H1 (cell line): ENCODE data around the gene UCMA. TPM values are rescaled to one million over a fixed set of nuclear protein-coding genes. Genes with fewer than 3 reads are reported as not detected.

Experiments used
- ASH2L ChIP-seq: fragments of 200-600, 300-600 bp; sonication (generic); IDR thresholded peaks from one replicate; pipeline ENCODE4 v1.7.1; 2017; ENCODE audit warnings: low read length
- BRCA1 ChIP-seq: IDR thresholded peaks from 2 replicates; pipeline ENCODE4 v1.6.1; 2012; ENCODE audit warnings: low read depth, low read length, improper control_type of control experiment
- CREB1 ChIP-seq: IDR thresholded peaks from 2 replicates; pipeline ENCODE4 v1.6.1; 2012; ENCODE audit warnings: inconsistent platforms
- E2F6 ChIP-seq: IDR thresholded peaks from 2 replicates; pipeline ENCODE4 v1.6.1; 2012; ENCODE audit warnings: inconsistent platforms
- EZH2 ChIP-seq: fragments of 200-600 bp; sonication (generic); IDR thresholded peaks from 2 replicates; pipeline ENCODE4 v1.7.1; 2012; ENCODE audit warnings: low read depth, mild to moderate bottlenecking, moderate library complexity, low read length, inconsistent platforms; ENCODE audit not compliant: severe bottlenecking
- GTF2F1 ChIP-seq: IDR thresholded peaks from 2 replicates; pipeline ENCODE4 v1.6.1; 2012; ENCODE audit warnings: low read depth, low read length, improper control_type of control experiment, borderline replicate concordance
- HDAC2 ChIP-seq, 2 experiments: fragments of 300-600 bp in 1 of 2; sonication (generic) in 1 of 2; IDR thresholded peaks; 2 replicates each; pipeline ENCODE4 v1.6.1; 2011 to 2012; ENCODE audit warnings: low read depth in 2 of 2, low read length in 2 of 2, mild to moderate bottlenecking in 2 of 2, moderate library complexity in 2 of 2, borderline replicate concordance in 1 of 2, inconsistent platforms in 1 of 2
- KDM1A ChIP-seq: fragments of 200-600, 300-600 bp; sonication (generic); IDR thresholded peaks from 2 replicates; pipeline ENCODE4 v1.7.1; 2016; ENCODE audit warnings: mild to moderate bottlenecking, low read length, borderline replicate concordance
- RFX5 ChIP-seq: IDR thresholded peaks from 2 replicates; pipeline ENCODE4 v1.6.1; 2011; ENCODE audit warnings: low read depth, low read length, improper control_type of control experiment, borderline replicate concordance
- RXRA ChIP-seq: IDR thresholded peaks from 2 replicates; pipeline ENCODE4 v1.6.1; 2011; ENCODE audit warnings: low read depth, mild to moderate bottlenecking, low read length, moderate library complexity; ENCODE audit not compliant: insufficient read depth
- SAP30 ChIP-seq: fragments of 300-600 bp; sonication (generic); IDR thresholded peaks from 2 replicates; pipeline ENCODE4 v1.7.1; 2012; ENCODE audit warnings: low read length, moderate library complexity, mild to moderate bottlenecking, inconsistent platforms; ENCODE audit not compliant: insufficient read depth, insufficient replicate concordance
- SIX5 ChIP-seq: IDR thresholded peaks from 2 replicates; pipeline ENCODE4 v1.6.1; 2011; ENCODE audit warnings: mild to moderate bottlenecking, low read depth, low read length
- SP1 ChIP-seq: IDR thresholded peaks from 2 replicates; pipeline ENCODE4 v1.6.1; 2011; ENCODE audit warnings: low read depth, low read length
- SP4 ChIP-seq: IDR thresholded peaks from 2 replicates; pipeline ENCODE4 v1.6.1; 2012; ENCODE audit warnings: low read length, inconsistent platforms
- TCF12 ChIP-seq: IDR thresholded peaks from 2 replicates; pipeline ENCODE4 v1.6.1; 2011; ENCODE audit warnings: low read depth, mild to moderate bottlenecking, low read length
- TEAD4 ChIP-seq: IDR thresholded peaks from 2 replicates; pipeline ENCODE4 v1.6.1; 2012; ENCODE audit warnings: low read depth, low read length, inconsistent platforms, mixed read lengths
- YY1 ChIP-seq: IDR thresholded peaks from 2 replicates; pipeline ENCODE4 v1.6.1; 2011; ENCODE audit warnings: low read depth, mild to moderate bottlenecking, low read length
- ZNF274 ChIP-seq: IDR thresholded peaks from 2 replicates; pipeline ENCODE4 v1.7.0; 2012; ENCODE audit warnings: low read length, borderline replicate concordance; ENCODE audit errors: extremely low read depth
- polyA plus RNA-seq, 7 experiments: library from polyadenylated mRNA; depleted of rRNA in 3 of 7; stranded (reverse) in 5 of 7; unstranded in 2 of 7; fragments of >200 nt in 5 of 7; fragments of 200-250 nt in 2 of 7; gene quantifications; 1 replicate in 5 of 7; 2 replicates in 1 of 7; 4 replicates in 1 of 7; pipeline versions ENCODE4 v1.2.1 to v1.2.3, GENCODE V29; 2011 to 2013; ENCODE audit warnings: missing spikeins in 2 of 7, mixed read lengths in 2 of 7
- total RNA-seq: library from RNA; stranded (reverse); fragmentation: NEBNext Ultra II Directional; extraction: Animal tissue kit (Norgen Biotek cat#: 25700); gene quantifications from 2 replicates; pipeline ENCODE4 v1.2.1, GENCODE V29; 2021
- TF ChIP-seq, protein P1 (sequence below), 3 experiments: IDR thresholded peaks; 1 replicate in 2 of 3; 2 replicates in 1 of 3; pipeline versions ENCODE4 v1.5.1 to v1.6.1; 2011; ENCODE audit warnings: low read length in 3 of 3, mild to moderate bottlenecking in 3 of 3, inconsistent platforms in 2 of 3, low read depth in 1 of 3, moderate library complexity in 1 of 3; ENCODE audit not compliant: insufficient read depth in 1 of 3; ENCODE audit errors: control extremely low read depth in 1 of 3

The UCMA gene
- total and polyA plus RNA-seq, 2 of the 8 experiments (the other 6 are each of a cell fraction or from before 2014, with no cell fraction given): 1.2 to 4.6 TPM

GRCh38 chr10:13219685-13220670 is 14.2 kb downstream of the UCMA start (continued):
- no peak for TF ChIP-seq SAP30
- no peak for TF ChIP-seq SIX5
- no peak for TF ChIP-seq SP1
- no peak for TF ChIP-seq GTF2F1
- no peak for TF ChIP-seq KDM1A
- TF ChIP-seq YY1: no peak
- no peak for TF ChIP-seq ZNF274
- TF ChIP-seq CREB1: 0 out of 2 replicates have a peak, but pooled peaks have one; percentile 15
- TF ChIP-seq ASH2L: no peak
- TF ChIP-seq TCF12: no peak
- TF ChIP-seq, protein P1, sequence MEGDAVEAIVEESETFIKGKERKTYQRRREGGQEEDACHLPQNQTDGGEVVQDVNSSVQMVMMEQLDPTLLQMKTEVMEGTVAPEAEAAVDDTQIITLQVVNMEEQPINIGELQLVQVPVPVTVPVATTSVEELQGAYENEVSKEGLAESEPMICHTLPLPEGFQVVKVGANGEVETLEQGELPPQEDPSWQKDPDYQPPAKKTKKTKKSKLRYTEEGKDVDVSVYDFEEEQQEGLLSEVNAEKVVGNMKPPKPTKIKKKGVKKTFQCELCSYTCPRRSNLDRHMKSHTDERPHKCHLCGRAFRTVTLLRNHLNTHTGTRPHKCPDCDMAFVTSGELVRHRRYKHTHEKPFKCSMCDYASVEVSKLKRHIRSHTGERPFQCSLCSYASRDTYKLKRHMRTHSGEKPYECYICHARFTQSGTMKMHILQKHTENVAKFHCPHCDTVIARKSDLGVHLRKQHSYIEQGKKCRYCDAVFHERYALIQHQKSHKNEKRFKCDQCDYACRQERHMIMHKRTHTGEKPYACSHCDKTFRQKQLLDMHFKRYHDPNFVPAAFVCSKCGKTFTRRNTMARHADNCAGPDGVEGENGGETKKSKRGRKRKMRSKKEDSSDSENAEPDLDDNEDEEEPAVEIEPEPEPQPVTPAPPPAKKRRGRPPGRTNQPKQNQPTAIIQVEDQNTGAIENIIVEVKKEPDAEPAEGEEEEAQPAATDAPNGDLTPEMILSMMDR (IDR thresholded peaks at IDR 0.05; ENCODE audit: control extremely low read depth in 1 of 3, insufficient read depth in 1 of 3, low read depth in 1 of 3, low read length in 3 of 3): peak; percentile 58 to 66 (median 63)
- TF ChIP-seq EZH2: no peak
- peak; percentile 43; the same call in 1 of the 2 replicates for TF ChIP-seq E2F6
- no peak for TF ChIP-seq HDAC2 (IDR thresholded peaks at IDR 0.05; ENCODE audit: borderline replicate concordance in 1 of 2, low read depth in 2 of 2, low read length in 2 of 2)
- TF ChIP-seq RFX5: no peak
- no peak for TF ChIP-seq RXRA
- TF ChIP-seq SP4: no peak
- no peak for TF ChIP-seq BRCA1
- TF ChIP-seq TEAD4: peak; percentile 80
